ENCODE data around the gene IQCF2.
"Not testable (repeated sequence)": the region's sequence is repeated elsewhere in the genome, so short reads cannot be mapped to it uniquely, and the experiment has no call there.

Gene IQCF2

DNA sequence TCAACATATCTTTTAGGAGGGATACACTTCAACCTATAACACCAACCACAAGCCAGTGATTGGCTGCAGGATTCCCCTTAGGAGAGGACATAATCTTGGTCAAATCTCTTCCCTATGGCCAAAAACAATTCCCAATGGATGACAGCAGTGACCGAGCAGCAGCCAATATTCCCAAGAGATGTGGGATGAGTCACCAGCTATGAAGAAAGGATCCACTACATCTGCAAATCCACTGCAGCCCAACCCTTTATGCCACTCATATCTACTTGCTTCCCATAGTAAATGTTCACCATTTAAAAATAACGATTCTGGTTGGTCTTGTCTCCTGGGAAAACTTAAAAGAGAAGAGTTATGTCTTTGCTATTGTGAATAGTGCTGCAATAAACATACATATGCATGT lies 18.5 kb downstream of the IQCF2 start:
- no peak for DNase-seq (ENCODE audit: low read depth)

GRCh38 chr3:51886447-51886846 lies 25.0 kb downstream of the IQCF2 start:
- DNase-seq (ENCODE audit: low read depth): no peak

GRCh38 chr3:51887620-51888019 lies 26.2 kb downstream of the IQCF2 start:
- no peak for DNase-seq (ENCODE audit: low read depth)

DNA sequence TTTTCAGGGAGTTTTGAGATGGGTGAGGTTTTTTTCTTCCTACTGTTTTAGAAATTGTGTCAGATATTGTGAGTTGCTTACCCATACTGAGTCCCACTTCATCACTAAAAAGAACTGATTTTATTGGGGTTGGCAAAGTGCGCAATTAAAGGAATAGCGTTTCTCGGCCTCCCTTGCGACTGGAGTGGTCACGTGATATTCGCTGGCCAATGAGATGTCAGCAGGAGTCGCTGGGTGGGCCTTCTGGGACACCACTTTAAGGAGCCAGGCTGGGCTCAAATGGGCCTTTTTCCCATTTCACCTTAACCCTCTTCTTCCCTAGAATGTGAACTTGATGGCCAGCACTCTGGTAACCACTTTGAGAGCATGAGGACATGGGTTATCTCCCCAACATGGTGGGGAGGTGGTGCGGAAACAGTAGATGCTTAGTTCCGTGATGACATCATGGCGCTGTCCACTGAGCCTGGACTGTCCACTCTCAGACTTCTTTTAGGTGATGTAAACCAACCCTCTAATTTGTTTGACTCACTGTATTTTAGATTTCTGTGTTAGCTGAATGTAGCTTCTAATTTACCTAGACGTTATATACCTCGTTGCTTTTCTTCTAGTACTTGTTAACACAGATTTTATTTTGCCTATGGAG lies 27.2 kb downstream of the IQCF2 start:
- no peak for DNase-seq (ENCODE audit: low read depth)

DNA sequence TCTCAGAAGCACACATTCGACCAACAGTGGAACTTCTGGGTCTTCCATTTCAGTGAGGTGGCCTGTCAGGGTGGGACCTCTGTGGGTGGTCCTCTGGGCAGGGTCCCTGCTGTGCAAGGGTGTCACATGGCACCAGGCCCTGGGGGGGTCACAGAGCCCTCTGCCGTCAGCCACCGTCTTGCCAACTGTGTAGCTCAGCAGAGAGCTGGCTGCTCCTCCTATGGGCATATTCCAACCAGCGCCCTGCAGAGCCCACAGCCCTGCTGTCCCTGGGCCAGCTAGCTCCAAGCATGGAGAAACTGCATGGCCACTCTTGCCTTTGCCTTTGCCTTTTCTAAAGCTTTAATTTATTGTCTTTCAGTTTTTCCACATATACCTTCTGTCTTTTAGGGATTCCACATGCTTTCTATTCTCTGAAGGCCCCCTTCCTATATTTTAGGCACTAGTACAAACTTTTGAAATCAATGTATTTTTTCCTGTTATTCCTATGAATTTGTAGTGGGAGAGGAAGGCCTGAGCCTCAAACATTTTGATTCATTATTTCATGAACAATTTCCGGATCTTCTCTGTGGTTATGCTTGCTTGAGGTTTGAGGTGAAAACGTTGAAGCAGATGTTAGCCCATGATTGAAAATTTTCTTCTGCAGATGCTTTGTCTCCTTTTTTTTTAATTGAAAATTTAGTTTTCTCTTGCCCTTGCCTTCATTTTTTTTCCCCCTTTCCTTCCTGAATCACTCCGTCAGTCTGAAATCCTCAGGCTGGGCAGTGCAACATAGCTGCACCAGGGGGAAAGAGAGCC lies 30.0 kb downstream of the IQCF2 start:
- no peak for DNase-seq (ENCODE audit: low read depth)

DNA sequence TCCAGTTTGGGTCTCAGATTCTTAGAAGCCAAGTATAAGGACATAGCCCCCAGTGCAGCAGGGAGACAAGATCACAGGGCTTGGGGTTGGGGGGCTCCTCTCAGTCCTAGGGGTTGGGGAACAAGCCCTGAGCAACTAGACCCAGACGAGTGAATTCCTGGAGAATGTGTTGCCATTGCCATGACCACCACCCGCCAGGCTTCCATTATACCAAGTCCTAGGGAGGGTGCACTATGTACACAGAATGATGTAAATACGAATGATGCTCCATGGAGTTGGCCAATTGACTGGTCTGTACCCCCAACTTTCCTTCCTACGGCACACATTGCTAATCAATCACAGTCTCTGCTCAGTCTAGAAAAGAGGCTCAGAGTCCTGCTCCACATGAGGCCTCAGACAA lies 33.0 kb downstream of the IQCF2 start:
- DNase-seq (ENCODE audit: low read depth): no peak

- DNase-seq (ENCODE audit: low read depth): no peak
These were observed 33.5 kb downstream of the IQCF2 start for GRCh38 chr3:51894939-51895338.

DNA sequence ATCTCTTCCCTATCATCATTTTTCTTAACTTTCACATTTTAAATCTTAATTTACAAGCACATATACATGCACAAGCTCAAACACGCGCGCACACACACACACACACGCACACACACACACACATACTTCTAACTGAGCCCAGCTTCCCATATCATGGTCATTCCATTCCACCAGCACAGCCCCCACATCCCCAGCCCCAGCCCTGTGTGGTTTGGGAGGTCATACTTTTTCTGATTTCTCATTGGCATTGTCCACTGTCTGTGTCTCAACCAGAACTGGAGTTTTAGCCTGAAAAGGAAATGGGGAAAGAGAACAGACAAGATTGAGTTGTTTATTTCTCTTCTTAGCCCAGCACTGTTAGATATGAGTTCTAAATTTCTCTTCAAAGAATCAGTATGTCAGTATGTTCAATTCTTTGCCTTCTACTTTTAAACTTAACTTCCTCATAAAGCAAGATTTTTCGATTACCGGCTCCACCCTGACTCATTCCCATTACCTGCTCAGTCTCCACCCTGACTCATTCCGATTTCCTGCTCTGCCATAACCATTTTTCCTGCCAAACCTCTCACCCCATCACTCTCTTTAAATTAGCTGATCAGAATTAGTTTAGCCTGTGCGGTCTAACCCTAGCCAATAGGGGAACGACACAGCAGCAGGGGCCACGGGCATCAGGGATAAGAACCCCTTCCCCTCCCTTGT lies 35.3 kb downstream of the IQCF2 start:
- DNase-seq (ENCODE audit: low read depth): no peak

GRCh38 chr3:51897391-51897790 lies 36.0 kb downstream of the IQCF2 start:
- DNase-seq (ENCODE audit: low read depth): no peak

- DNase-seq (ENCODE audit: low read depth): not testable (repeated sequence)
These were observed 38.6 kb downstream of the IQCF2 start for GRCh38 chr3:51900043-51900442.

GRCh38 chr3:51902361-51902760 lies 40.9 kb downstream of the IQCF2 start:
- not testable (repeated sequence) for DNase-seq (ENCODE audit: low read depth)

GRCh38 chr3:51904034-51904823 lies 42.8 kb downstream of the IQCF2 start:
- DNase-seq (ENCODE audit: low read depth): no peak

DNA sequence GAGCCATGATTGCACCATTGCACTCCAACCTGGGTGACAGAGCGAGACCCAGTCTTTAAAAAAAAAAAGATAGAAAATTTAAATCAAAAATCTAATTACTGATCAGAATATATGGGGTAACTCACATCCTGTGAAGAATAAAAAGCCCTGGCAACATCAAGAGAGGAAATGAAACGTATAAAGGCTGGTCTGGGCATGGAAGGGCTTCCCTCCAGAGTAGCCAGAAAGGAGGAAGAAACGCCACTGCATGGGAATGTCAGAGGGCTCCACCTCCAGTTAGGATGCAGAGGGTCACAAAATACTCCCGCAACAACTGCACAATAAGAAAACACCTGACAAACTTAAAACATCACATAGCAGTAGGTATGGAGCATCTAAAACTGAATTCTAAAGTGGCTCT lies 46.6 kb downstream of the IQCF2 start:
- no peak for DNase-seq (ENCODE audit: low read depth)

Data from stimulated activated CD8-positive, alpha-beta memory T cell treated with anti-CD3 and anti-CD28 coated beads, Interleukin-15, amount 100 ng/mL, for 24 hours (primary cell).